PC-9 (cell line): ENCODE data around the gene TMTC2. TPM values are rescaled to one million over a fixed set of nuclear protein-coding genes. Genes with fewer than 3 reads are reported as not detected.

Experiments used
- BruUV-seq: library from RNA; stranded (reverse); fragments of 400-500 nt; replicated peaks from 2 replicates; lab custom pipeline; 2021; lab: Mats Ljungman, UMichigan
- CTCF ChIA-PET: fragments of 300-600 bp; sonication (Branson Sonifier 250); formaldehyde crosslinking; loops from one replicate; lab custom pipeline; 2022; ENCODE audit warnings: antibody characterized with exemption; lab: Charles Lee
- POLR2A ChIA-PET: fragments of 300-600 bp; sonication (Branson Sonifier 250); formaldehyde crosslinking; loops from one replicate; lab custom pipeline; 2022; ENCODE audit warnings: antibody characterized with exemption; ENCODE audit not compliant: unreplicated experiment; lab: Charles Lee
- DNase-seq, 2 experiments: peaks; one replicate each; pipeline versions ENCODE4 v3.0.0 to v3.0.0-alpha.2; 2015 to 2022; ENCODE audit warnings: mixed read lengths in 1 of 2
- H2AFZ ChIP-seq: fragments of 200-600 bp; sonication (generic); 2 replicates; pipeline ENCODE4 v1.8.1; 2017; ENCODE audit warnings: antibody characterized with exemption
- H3F3A ChIP-seq: fragments of 200-600 bp; sonication (generic); 2 replicates; pipeline ENCODE4 v1.8.1; 2017; ENCODE audit warnings: antibody characterized with exemption, mild to moderate bottlenecking, low read depth; ENCODE audit not compliant: insufficient read depth
- H3K27ac ChIP-seq: fragments of 200-600 bp; sonication (generic); 2 replicates; pipeline ENCODE4 v1.6.1; 2016; ENCODE audit warnings: mixed run types
- H3K27me3 ChIP-seq: fragments of 200-600 bp; sonication (generic); 2 replicates; pipeline ENCODE4 v1.6.1; 2016; ENCODE audit warnings: low read depth, mixed run types; ENCODE audit not compliant: insufficient read depth
- H3K36me3 ChIP-seq: fragments of 200-600 bp; sonication (generic); 2 replicates; pipeline ENCODE4 v1.6.1; 2016; ENCODE audit warnings: low read depth, mixed run types
- H3K4me1 ChIP-seq: fragments of 200-600 bp; sonication (generic); replicated peaks from 2 replicates; pipeline ENCODE4 v1.6.1; 2016; ENCODE audit warnings: mixed run types; ENCODE audit not compliant: insufficient read depth
- H3K4me2 ChIP-seq: fragments of 200-600 bp; sonication (generic); 2 replicates; pipeline ENCODE4 v1.6.1; 2017; ENCODE audit warnings: mixed run types
- H3K4me3 ChIP-seq: fragments of 200-600 bp; sonication (generic); 2 replicates; pipeline ENCODE4 v1.6.1; 2016; ENCODE audit warnings: mixed run types
- H3K79me2 ChIP-seq: fragments of 200-600 bp; sonication (generic); 2 replicates; pipeline ENCODE4 v1.6.1; 2017; ENCODE audit warnings: low read depth, mixed run types
- H3K9me2 ChIP-seq: fragments of 200-600 bp; sonication (generic); 2 replicates; pipeline ENCODE4 v1.8.1; 2017; ENCODE audit warnings: mild to moderate bottlenecking; ENCODE audit not compliant: insufficient read depth
- H3K9me3 ChIP-seq: fragments of 200-600 bp; sonication (generic); 2 replicates; pipeline ENCODE4 v1.8.1; 2016; ENCODE audit warnings: low read depth; ENCODE audit not compliant: insufficient read depth
- H4K20me1 ChIP-seq: fragments of 200-600 bp; sonication (generic); 2 replicates; pipeline ENCODE4 v1.8.1; 2017; ENCODE audit not compliant: insufficient read depth
- EZH2 ChIP-seq: fragments of 200-600 bp; sonication (generic); IDR thresholded peaks from 2 replicates; pipeline ENCODE4 v1.8.0; 2017; ENCODE audit warnings: antibody characterized with exemption, low read depth
- intact Hi-C: fragments of 100-400 bp; cut with micrococcal nuclease; formaldehyde crosslinking; loops from one replicate; pipeline ENCODE4 v1.10.0; 2022; ENCODE audit not compliant: unreplicated experiment
- total RNA-seq: library from RNA; stranded (reverse); gene quantifications from 2 replicates; pipeline ENCODE4 v1.2.3, GENCODE V29; 2021
- TF ChIP-seq, protein P1 (sequence below): fragments of 200-600 bp; sonication (generic); conservative IDR thresholded peaks from 2 replicates; pipeline ENCODE4 v1.6.1; 2017; ENCODE audit warnings: mixed run types, antibody characterized with exemption, mild to moderate bottlenecking, moderate library complexity

The TMTC2 gene
- total RNA-seq, 1 experiment from 2014 or later: 8.6 TPM

- intact Hi-C loops: no loop called here
- ChIA-PET POLR2A (no interaction called here), CTCF (no interaction called here)
- Histone ChIP-seq H3F3A (no peaks in the 10 kb centered on the region), H3K79me2 (no peaks in the 10 kb centered on the region), H2AFZ (no peak overlapping the region), H3K4me1 (no peaks in the 10 kb centered on the region), H3K9me2 (no peaks in the 10 kb centered on the region), H3K9me3 (no peaks in the 10 kb centered on the region), H3K4me3 (no peak overlapping the region), H3K4me2 (no peak overlapping the region), H3K27ac (no peak overlapping the region), H3K27me3 (no peaks in the 10 kb centered on the region), H4K20me1 (no peaks in the 10 kb centered on the region), H3K36me3 (no peaks in the 10 kb centered on the region)
- no TSS peak for BruUV-seq
- DNase-seq: no peak
- TF ChIP-seq, protein P1, sequence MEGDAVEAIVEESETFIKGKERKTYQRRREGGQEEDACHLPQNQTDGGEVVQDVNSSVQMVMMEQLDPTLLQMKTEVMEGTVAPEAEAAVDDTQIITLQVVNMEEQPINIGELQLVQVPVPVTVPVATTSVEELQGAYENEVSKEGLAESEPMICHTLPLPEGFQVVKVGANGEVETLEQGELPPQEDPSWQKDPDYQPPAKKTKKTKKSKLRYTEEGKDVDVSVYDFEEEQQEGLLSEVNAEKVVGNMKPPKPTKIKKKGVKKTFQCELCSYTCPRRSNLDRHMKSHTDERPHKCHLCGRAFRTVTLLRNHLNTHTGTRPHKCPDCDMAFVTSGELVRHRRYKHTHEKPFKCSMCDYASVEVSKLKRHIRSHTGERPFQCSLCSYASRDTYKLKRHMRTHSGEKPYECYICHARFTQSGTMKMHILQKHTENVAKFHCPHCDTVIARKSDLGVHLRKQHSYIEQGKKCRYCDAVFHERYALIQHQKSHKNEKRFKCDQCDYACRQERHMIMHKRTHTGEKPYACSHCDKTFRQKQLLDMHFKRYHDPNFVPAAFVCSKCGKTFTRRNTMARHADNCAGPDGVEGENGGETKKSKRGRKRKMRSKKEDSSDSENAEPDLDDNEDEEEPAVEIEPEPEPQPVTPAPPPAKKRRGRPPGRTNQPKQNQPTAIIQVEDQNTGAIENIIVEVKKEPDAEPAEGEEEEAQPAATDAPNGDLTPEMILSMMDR: no peak
- no peak for TF ChIP-seq EZH2
Observed at GRCh38 chr12:82942991-82943401, 256.3 kb downstream of the TMTC2 start.

DNA sequence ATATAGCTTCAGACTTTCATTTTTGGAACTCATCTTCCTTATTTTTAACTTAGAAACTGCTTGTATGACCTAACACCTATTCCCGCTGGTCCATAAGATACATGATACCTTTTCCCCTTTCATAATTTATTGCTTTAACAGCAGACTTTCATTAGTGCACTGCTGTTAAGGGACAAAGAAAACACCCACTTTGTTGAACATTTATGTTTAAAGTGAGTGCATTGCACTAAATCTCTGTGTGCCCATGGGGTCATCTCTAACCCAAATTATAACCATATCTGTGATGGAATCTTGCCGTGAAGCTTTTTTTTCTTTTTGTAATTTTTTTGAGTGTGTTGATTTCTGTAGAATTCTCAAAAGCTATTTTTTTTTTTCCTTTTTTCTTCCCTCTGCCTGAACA, 261.8 kb downstream of the TMTC2 start:
- Histone ChIP-seq H3K27ac (no peak overlapping the region), H3K4me2 (no peak overlapping the region), H3K79me2 (no peaks in the 10 kb centered on the region), H2AFZ (no peak overlapping the region), H3K4me1 (no peaks in the 10 kb centered on the region), H3K36me3 (no peaks in the 10 kb centered on the region), H3K9me2 (no peaks in the 10 kb centered on the region), H3K4me3 (no peak overlapping the region), H4K20me1 (no peaks in the 10 kb centered on the region), H3K27me3 (no peaks in the 10 kb centered on the region), H3F3A (no peaks in the 10 kb centered on the region), H3K9me3 (no peaks in the 10 kb centered on the region)
- ChIA-PET POLR2A (no interaction called here), CTCF (no interaction called here)
- no peak for DNase-seq
- BruUV-seq: no TSS peak
- TF ChIP-seq, protein P1: no peak
- intact Hi-C loops: no loop called here

GRCh38 chr12:82950356-82950755, 263.6 kb downstream of the TMTC2 start:
- TF ChIP-seq, protein P1: no peak
- no peak for TF ChIP-seq EZH2
- Histone ChIP-seq H3K27me3 (no peaks in the 10 kb centered on the region), H4K20me1 (no peaks in the 10 kb centered on the region), H3K27ac (no peak overlapping the region), H3K9me2 (no peaks in the 10 kb centered on the region), H3K36me3 (no peaks in the 10 kb centered on the region), H3F3A (no peaks in the 10 kb centered on the region), H3K4me1 (no peaks in the 10 kb centered on the region), H3K4me2 (no peak overlapping the region), H3K79me2 (no peaks in the 10 kb centered on the region), H2AFZ (no peak overlapping the region), H3K9me3 (no peaks in the 10 kb centered on the region), H3K4me3 (no peak overlapping the region)
- POLR2A ChIA-PET: no interaction called here
- no peak for DNase-seq
- intact Hi-C loops: no loop called here
- BruUV-seq: no TSS peak
- CTCF ChIA-PET: no interaction called here
